ENCODE results near the gene SERPINF2.

The SERPINF2 gene

DNA sequence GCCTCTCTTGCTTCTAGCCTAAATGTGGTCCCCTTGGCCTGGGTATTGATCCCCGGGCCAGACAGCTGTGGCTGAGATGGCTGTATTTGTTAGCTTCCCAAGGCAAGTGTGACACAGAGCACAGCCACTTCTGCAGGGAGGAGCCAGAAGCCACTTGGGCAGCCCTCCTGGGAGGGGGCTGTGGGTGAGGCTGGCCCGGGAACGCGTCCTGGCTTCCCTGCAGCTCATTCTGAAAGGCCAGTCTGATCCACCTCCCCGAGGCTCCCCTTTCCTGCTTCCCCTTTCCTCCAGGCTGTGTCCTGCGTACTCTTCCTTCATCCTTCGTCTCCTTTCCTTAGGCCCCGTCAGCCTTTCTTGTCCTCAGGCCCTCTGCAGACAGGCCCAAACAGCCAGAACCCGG, 8.0 kb downstream of the SERPINF2 start:
- no peaks in the 10 kb centered on the region for H3K36me3 ChIP-seq (ENCODE audit: low read length)
- no peak overlapping the region for H3K4me2 ChIP-seq (ENCODE audit: low read depth, low read length, poor library complexity, severe bottlenecking)

DNA sequence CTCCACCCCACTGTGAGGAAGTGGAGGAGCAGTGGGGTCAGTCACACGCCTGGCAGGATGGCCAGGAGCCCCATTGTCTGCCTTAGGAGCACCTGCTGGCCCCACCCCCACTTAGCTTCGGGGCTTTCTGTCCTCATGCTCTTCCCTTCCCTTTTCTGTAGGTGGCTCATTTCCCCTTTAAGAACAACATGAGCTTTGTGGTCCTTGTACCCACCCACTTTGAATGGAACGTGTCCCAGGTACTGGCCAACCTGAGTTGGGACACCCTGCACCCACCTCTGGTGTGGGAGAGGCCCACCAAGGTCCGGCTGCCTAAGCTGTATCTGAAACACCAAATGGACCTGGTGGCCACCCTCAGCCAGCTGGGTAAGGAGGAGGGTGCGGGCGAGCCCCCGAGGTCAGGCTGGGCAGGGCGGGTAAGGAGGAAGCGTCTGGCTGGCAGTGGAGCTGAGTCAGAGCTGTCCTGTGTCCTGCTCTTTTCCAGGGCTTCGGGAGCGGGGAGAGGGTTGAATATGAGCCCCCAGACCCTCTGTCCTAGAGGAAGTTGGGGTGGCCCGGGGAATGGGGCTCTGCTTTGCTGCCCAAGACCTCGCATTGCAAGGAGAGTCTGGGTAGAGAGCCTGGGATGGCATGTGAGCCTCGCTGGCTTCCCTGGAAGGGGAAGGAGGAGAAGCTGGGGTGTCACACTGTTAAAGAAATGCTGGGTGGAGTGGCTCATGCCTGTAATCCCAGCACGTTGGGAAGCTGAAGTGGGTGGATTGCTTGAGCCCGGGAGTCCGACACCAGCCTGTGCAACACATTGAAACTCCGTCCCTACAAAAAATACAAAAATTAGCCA, 10.0 kb downstream of the SERPINF2 start:
- Histone ChIP-seq H2AFZ (ENCODE audit: low read depth, low read length, severe bottlenecking) (no peak overlapping the region), H3K9me3 (ENCODE audit: insufficient read depth, low read length) (no peaks in the 10 kb centered on the region), H3K9ac (ENCODE audit: low read length) (no peak overlapping the region), H4K20me1 (ENCODE audit: low read depth, low read length) (no peaks in the 10 kb centered on the region), H3K4me2 (ENCODE audit: low read depth, low read length, poor library complexity, severe bottlenecking) (no peak overlapping the region), H3K27ac (ENCODE audit: low read depth, low read length) (no peak overlapping the region), H3K79me2 (ENCODE audit: insufficient read depth, low read length) (no peaks in the 10 kb centered on the region), H3K9me2 (replicated peaks; ENCODE audit: insufficient read depth, low read length) (no peaks in the 10 kb centered on the region), H3K4me3 (ENCODE audit: insufficient read depth, low read length, poor library complexity, severe bottlenecking) (no peak overlapping the region), H3F3A (ENCODE audit: insufficient read depth) (no peaks in the 10 kb centered on the region), H3K27me3 (ENCODE audit: low read length) (no peaks in the 10 kb centered on the region), H3K36me3 (ENCODE audit: low read length) (no peaks in the 10 kb centered on the region)
- TF ChIP-seq EZH2phosphoT487 (conservative IDR thresholded peaks at IDR 0.05; ENCODE audit: low read length), result no peak
- TF ChIP-seq, protein P1, sequence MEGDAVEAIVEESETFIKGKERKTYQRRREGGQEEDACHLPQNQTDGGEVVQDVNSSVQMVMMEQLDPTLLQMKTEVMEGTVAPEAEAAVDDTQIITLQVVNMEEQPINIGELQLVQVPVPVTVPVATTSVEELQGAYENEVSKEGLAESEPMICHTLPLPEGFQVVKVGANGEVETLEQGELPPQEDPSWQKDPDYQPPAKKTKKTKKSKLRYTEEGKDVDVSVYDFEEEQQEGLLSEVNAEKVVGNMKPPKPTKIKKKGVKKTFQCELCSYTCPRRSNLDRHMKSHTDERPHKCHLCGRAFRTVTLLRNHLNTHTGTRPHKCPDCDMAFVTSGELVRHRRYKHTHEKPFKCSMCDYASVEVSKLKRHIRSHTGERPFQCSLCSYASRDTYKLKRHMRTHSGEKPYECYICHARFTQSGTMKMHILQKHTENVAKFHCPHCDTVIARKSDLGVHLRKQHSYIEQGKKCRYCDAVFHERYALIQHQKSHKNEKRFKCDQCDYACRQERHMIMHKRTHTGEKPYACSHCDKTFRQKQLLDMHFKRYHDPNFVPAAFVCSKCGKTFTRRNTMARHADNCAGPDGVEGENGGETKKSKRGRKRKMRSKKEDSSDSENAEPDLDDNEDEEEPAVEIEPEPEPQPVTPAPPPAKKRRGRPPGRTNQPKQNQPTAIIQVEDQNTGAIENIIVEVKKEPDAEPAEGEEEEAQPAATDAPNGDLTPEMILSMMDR (IDR thresholded peaks at IDR 0.05; ENCODE audit: insufficient read depth, low read length, poor library complexity, severe bottlenecking), result no peak

More for the DNA sequence above, 8.0 kb downstream of the SERPINF2 start:
- Histone ChIP-seq H3K27me3 (ENCODE audit: low read length) (no peaks in the 10 kb centered on the region), H3K27ac (ENCODE audit: low read depth, low read length) (no peak overlapping the region), H3K9me2 (replicated peaks; ENCODE audit: insufficient read depth, low read length) (no peaks in the 10 kb centered on the region), H3K4me3 (ENCODE audit: insufficient read depth, low read length, poor library complexity, severe bottlenecking) (no peak overlapping the region), H3F3A (ENCODE audit: insufficient read depth) (no peaks in the 10 kb centered on the region), H3K9ac (ENCODE audit: low read length) (no peak overlapping the region), H3K9me3 (ENCODE audit: insufficient read depth, low read length) (no peaks in the 10 kb centered on the region), H4K20me1 (ENCODE audit: low read depth, low read length) (no peaks in the 10 kb centered on the region), H3K79me2 (ENCODE audit: insufficient read depth, low read length) (no peaks in the 10 kb centered on the region), H2AFZ (ENCODE audit: low read depth, low read length, severe bottlenecking) (no peak overlapping the region)
- TF ChIP-seq EZH2phosphoT487 (conservative IDR thresholded peaks at IDR 0.05; ENCODE audit: low read length), result no peak
- TF ChIP-seq, protein P1 (IDR thresholded peaks at IDR 0.05; ENCODE audit: insufficient read depth, low read length, poor library complexity, severe bottlenecking), result no peak

DNA sequence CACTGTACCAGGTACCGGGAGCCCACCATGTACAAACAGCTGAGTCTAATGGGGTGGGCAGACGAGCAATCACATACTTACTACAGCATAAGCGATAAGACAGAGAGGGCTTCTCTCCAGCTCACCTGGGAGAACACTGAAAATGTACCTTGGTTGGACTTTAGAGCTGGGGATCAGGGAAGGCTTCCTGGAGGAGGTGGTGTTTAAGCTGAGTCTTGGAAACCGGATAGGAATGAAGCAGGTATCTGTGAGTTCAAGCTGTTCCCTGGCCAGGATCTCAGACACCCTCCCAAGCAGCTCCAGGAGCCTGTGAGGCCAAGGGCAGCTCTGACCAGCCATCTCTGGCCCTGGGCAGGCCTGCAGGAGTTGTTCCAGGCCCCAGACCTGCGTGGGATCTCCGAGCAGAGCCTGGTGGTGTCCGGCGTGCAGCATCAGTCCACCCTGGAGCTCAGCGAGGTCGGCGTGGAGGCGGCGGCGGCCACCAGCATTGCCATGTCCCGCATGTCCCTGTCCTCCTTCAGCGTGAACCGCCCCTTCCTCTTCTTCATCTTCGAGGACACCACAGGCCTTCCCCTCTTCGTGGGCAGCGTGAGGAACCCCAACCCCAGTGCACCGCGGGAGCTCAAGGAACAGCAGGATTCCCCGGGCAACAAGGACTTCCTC, 11.2 kb downstream of the SERPINF2 start:
- H3K27ac ChIP-seq (ENCODE audit: low read depth, low read length), result no peak overlapping the region
- no peaks in the 10 kb centered on the region for H3K79me2 ChIP-seq (ENCODE audit: insufficient read depth, low read length)
- H3K9me2 ChIP-seq (replicated peaks; ENCODE audit: insufficient read depth, low read length), result no peaks in the 10 kb centered on the region
- no peaks in the 10 kb centered on the region for H4K20me1 ChIP-seq (ENCODE audit: low read depth, low read length)
- no peaks in the 10 kb centered on the region for H3K36me3 ChIP-seq (ENCODE audit: low read length)
- no peak overlapping the region for H3K9ac ChIP-seq (ENCODE audit: low read length)
- H3K9me3 ChIP-seq (ENCODE audit: insufficient read depth, low read length), result no peaks in the 10 kb centered on the region
- no peaks in the 10 kb centered on the region for H3K27me3 ChIP-seq (ENCODE audit: low read length)
- H3F3A ChIP-seq (ENCODE audit: insufficient read depth), result no peaks in the 10 kb centered on the region
- TF ChIP-seq, protein P1 (IDR thresholded peaks at IDR 0.05; ENCODE audit: insufficient read depth, low read length, poor library complexity, severe bottlenecking), result no peak
- no peak for TF ChIP-seq EZH2phosphoT487 (conservative IDR thresholded peaks at IDR 0.05; ENCODE audit: low read length)
- no peak overlapping the region for H3K4me2 ChIP-seq (ENCODE audit: low read depth, low read length, poor library complexity, severe bottlenecking)
- H2AFZ ChIP-seq (ENCODE audit: low read depth, low read length, severe bottlenecking), result no peak overlapping the region
- H3K4me3 ChIP-seq (ENCODE audit: insufficient read depth, low read length, poor library complexity, severe bottlenecking), result no peak overlapping the region

All from SU-DHL-6 (cell line).